HS-27A (cell line): ENCODE data around the gene MGAT5.

Experiments used
- DNase-seq: peaks from one replicate; pipeline ENCODE4 v3.0.0-alpha.2; 2012; ENCODE audit warnings: low read depth, missing footprints

The MGAT5 gene

GRCh38 chr2:134336921-134337320, 83.0 kb downstream of the MGAT5 start:
- no peak for DNase-seq

DNA sequence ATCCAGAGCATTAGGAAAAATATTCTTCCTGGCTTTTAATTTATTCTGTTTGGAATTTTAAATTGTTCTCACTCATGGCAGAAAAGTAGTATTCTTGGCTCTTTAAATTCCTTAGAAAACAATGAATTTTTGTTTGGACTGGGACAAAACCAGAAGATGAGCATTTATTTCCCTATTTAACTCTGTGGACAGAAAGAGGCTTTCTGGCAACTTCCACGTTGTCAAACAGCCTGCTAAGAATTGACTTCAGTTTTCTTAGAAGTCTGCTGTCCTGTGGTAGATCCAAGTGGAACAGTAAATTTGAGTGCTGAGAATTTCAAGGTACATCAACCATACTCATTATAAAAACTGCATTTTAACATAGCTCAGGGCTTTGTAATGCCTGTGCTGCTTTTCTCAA, 83.8 kb downstream of the MGAT5 start:
- no peak for DNase-seq

- DNase-seq = no peak
These were observed 84.3 kb downstream of the MGAT5 start for GRCh38 chr2:134338208-134338607.

DNA sequence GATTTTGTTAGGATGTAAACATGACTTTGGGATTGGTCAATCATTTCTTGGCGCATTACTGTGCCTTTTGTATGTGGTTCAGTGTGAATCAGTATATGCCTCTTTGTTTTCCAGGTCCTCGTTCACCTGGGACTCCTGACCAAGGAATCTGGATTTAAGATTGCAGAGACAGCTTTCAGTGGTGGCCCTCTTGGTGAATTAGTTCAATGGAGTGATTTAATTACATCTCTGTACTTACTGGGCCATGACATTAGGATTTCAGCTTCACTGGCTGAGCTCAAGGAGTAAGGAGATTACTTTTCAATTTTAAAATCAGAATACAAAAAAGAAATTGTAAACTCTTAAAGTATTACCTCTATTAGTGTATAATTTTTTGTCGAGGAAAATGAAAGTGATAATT, 87.6 kb downstream of the MGAT5 start:
- no peak for DNase-seq

DNA sequence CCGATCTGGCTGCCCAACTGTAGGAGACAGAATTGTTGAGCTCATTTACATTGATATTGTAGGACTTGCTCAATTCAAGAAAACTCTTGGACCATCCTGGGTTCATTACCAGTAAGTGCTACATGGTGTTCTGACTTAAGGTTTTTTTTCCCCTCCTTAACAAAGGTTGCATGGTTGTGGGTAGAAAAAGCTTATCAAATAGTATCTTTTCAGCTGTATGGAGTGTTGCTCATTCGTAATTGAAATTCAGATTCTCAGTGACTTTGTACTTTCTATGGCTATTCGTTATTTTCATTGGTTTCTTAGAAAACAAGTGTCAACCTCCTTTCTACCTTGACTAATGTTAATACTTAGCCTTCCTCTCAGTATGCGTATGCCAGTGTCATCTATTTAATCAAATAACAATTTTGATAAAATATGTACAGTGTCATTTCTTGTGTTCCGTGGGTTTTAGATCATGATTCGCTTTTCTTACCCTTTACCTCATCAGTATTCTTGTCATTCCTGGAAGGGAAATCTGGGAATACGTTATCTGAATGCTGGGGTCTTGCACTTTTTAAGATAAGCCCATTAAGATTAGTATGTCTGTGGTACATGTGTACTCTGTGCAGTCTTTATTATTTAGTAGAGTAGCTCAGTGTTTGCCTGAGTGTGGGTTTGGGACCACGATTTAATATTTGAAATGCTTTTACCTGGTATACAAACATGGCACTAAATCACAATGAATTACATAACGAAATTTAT, 91.3 kb downstream of the MGAT5 start:
- no peak for DNase-seq

- no peak for DNase-seq
These were observed 92.3 kb downstream of the MGAT5 start for GRCh38 chr2:134346141-134346540.

DNA sequence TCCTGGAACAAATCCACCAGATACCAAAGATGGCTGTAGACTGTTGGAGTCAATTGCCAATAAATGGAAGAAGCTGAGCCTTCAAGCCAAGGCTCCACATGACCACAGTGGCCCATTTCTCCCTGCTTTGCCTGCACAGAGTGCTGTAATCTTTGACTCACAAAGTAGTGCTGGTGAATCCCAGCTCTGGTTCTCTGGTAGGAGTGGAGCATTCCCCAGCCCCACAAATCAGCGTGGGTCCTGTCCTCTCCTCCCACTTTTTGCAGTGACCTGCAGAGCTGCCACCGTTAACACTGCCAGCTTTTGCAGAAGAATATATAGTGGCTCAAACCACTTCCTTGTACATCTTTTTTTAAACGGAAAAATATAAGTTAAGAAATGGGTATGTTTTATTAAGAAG, 93.9 kb downstream of the MGAT5 start:
- DNase-seq = no peak

DNA sequence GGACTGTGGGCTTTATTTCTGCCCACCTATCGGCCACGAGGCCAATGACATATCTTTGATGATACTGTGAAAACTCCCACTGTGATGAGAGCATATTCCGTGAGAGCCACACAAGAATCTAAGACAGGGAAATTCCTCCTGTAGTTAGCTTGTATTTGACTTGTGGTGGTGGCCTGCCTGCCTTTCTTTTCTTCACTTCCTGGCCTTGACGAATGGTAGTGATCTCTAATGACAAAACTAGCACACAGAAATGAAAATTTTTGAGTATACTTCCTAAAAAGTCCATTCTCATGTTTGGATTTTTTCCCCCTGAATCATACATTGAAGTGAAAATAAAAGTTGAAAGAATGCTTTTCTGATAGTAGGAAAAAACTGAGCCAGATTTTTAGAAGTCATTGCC, 94.4 kb downstream of the MGAT5 start:
- DNase-seq = no peak

- DNase-seq = no peak
These were observed 94.9 kb downstream of the MGAT5 start for GRCh38 chr2:134348760-134349159.

DNA sequence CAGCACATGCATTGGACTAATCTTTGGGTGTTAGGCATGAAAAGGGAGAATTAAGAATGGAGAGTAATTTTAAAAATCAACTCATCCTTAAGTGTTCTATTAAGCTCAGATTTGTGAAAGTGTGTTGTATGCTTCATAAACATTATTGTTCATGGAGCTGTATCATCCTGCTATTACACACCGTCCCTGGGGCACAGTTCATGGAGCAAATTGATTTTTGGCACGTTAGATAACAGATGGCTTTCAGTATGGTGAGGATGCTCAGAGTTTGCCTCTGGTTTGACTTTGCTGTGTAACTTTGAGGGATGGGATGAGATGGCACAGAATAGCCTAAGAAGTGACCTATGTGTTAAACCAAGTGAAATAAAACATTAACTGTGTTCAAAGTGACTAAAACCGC, 97.1 kb downstream of the MGAT5 start:
- DNase-seq = no peak

GRCh38 chr2:134351899-134352298, 98.0 kb downstream of the MGAT5 start:
- no peak for DNase-seq

- DNase-seq = no peak
These were observed 99.0 kb downstream of the MGAT5 start for GRCh38 chr2:134352844-134353243.

GRCh38 chr2:134354611-134355010, 100.7 kb downstream of the MGAT5 start:
- DNase-seq = no peak

DNA sequence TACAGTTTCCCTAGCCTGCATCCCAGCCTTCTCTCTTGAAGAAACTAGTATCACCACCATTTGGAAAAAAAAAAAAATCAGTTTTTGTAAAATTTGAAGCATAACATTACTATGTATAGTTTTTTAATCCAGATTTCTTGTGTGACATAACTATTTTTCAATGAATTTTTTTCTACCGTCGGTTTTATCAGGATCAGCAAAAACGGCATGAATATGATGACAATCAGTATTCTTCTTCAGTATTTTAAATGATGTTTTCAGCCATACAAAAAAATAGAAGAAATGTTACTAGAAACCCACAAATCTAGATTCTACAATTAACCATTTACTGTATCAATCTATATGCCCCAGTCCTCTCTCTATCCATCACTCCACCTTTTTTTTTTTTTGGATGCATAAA, 103.9 kb downstream of the MGAT5 start:
- DNase-seq = no peak

- DNase-seq = no peak
These were observed 105.7 kb downstream of the MGAT5 start for GRCh38 chr2:134359367-134360081.

DNA sequence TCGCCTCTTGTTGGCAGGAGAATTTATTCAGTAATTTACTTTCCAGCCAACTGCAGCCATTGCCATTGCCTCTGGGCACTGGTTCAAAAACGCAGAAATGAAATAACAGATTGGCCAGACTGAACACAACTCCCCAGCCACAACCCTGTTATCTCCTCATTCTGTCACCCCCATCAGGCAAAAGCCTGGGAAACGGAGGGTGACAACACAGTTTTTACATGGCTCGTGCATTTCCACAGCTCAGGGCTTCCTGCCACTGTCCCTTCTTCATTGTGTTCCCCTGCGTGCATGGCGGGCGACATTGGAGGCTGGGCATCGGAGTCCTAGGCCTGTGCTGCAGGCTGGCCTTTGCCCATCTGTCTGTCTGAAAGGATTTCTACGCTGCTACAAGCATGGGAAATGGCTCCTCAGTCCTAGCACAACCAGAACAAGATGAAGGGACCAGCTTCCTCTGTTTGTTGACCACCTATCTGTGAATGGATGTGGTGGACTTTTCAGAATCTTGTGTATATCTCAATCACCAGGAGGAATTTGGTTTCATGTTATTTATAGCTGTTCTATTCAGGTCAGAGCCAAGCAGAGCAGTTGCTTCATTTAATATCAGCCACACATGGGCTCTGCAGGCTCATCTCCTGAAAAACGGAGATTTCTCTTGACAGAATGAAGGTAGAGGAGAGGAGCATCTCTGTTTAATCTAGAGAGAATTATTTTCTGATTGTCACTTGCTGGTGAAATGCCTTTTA, 107.0 kb downstream of the MGAT5 start:
- DNase-seq = no peak

GRCh38 chr2:134361648-134362047, 107.8 kb downstream of the MGAT5 start:
- no peak for DNase-seq

DNA sequence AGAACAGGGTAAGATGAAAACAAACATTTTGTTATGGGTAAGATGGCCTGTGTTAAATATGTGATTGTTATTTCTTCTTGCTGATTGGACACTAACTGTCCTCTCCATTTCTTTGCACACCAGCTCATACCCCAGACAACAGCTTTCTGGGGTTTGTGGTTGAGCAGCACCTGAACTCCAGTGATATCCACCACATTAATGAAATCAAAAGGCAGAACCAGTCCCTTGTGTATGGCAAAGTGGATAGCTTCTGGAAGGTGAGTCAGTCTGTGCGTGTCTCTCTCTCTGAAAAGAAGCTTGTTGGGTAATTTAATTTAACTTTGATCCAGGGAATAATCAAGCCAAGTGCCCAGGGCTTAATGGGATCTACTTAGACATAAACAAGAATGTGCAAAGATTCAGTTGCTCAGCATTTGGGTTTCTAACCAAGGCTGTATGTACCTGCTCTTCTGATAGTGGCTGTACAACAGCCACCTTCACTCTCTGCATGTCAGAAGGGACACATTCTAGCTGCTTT, 108.3 kb downstream of the MGAT5 start:
- DNase-seq = no peak

DNA sequence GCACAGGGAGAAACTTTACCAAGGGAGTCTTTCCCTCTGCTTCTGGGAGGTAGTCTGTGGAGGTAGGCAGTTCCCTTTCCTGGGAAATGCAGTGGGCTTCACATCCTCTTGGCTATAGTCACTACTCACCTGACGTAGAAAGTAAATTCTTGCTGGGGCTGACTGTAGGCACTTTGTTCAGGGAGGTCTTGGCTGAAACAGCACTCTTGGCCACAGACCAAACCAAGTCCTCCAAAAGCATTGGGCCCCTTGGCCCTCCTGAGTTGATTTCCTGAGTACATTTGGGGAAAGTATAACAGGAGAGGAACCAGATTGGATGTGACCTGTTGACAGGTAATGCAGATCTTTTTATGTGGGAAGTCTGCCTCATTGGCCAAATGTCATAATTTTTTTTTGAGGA, 108.9 kb downstream of the MGAT5 start:
- DNase-seq = no peak

- DNase-seq = no peak
These were observed 111.5 kb downstream of the MGAT5 start for GRCh38 chr2:134365356-134365755.

DNA sequence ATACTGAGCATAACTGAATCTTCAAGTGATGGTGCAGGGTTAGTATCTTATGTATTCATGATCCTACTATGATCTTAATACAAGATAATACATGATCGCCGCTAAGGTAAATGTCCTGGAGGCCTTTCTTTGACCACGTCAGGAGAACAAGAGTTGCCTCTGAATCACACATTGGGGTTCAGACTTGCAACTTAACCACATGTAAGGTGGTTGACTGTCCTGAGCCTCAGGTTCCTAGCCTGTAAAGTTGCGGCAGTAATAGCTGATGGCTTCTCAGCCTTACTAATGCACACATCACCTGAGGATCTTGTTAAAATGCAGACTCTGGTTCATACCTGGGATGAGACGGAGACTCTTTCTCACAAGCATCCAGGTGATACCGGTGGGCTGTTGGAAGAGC, 112.5 kb downstream of the MGAT5 start:
- DNase-seq = no peak

- DNase-seq = no peak
These were observed 113.3 kb downstream of the MGAT5 start for GRCh38 chr2:134367213-134367612.
